WTC11 (cell line): ENCODE data around the gene C1orf185. TPM values are rescaled to one million over a fixed set of nuclear protein-coding genes. Genes with fewer than 3 reads are reported as not detected.
A peak's percentile ranks its signal among the peaks of the same experiment; 100 is the strongest.

ENCODE experiments used
- ATAC-seq: fragments of 200-7000 bp; cut with Tn5 transposase; 2 replicates; pipeline ENCODE4 v1.10.0; 2021; ENCODE audit warnings: mild to moderate bottlenecking, moderate library complexity
- CTCF ChIA-PET: fragments of 300-600 bp; sonication (Branson Sonifier 250); formaldehyde crosslinking; loops from one replicate; lab custom pipeline; 2021; ENCODE audit warnings: antibody characterized with exemption; lab: Charles Lee
- POLR2A ChIA-PET: fragments of 350-600 bp; sonication (Branson Sonifier 250); formaldehyde crosslinking; loops from one replicate; lab custom pipeline; 2021; ENCODE audit warnings: antibody characterized with exemption; lab: Charles Lee
- DNase-seq: peaks from one replicate; pipeline ENCODE4 v3.0.0; 2021; ENCODE audit warnings: low spot score
- H3K27ac Mint-ChIP-seq: 2 replicates; pipeline ENCODE4 v1.8.0; 2021; ENCODE audit warnings: mixed read lengths
- H3K27me3 Mint-ChIP-seq: 2 replicates; pipeline ENCODE4 v1.8.0; 2021; ENCODE audit warnings: low read depth, mild to moderate bottlenecking, moderate library complexity, mixed read lengths
- H3K36me3 Mint-ChIP-seq: 2 replicates; pipeline ENCODE4 v1.8.0; 2021; ENCODE audit warnings: mixed read lengths
- H3K4me1 Mint-ChIP-seq: 2 replicates; pipeline ENCODE4 v1.8.0; 2022; ENCODE audit warnings: mixed read lengths
- H3K4me3 Mint-ChIP-seq: 2 replicates; pipeline ENCODE4 v1.8.0; 2021; ENCODE audit warnings: mild to moderate bottlenecking, moderate library complexity, mixed read lengths
- H3K9me3 Mint-ChIP-seq: 2 replicates; pipeline ENCODE4 v1.8.0; 2021; ENCODE audit warnings: mixed read lengths
- ATF1 ChIP-seq: sonication (generic); formaldehyde crosslinking; IDR thresholded peaks from 2 replicates; pipeline ENCODE4 v1.8.1; 2023; ENCODE audit warnings: mild to moderate bottlenecking, moderate library complexity, missing genetic modification reagents
- ATF3 ChIP-seq: sonication (generic); formaldehyde crosslinking; conservative IDR thresholded peaks from 2 replicates; pipeline ENCODE4 v1.8.1; 2022; ENCODE audit warnings: mild to moderate bottlenecking, missing genetic modification reagents
- E2F5 ChIP-seq: sonication (generic); formaldehyde crosslinking; IDR thresholded peaks from 2 replicates; pipeline ENCODE4 v1.8.1; 2022; ENCODE audit warnings: mild to moderate bottlenecking, moderate library complexity, missing genetic modification reagents
- FOXK1 ChIP-seq: sonication (generic); formaldehyde crosslinking; IDR thresholded peaks from 2 replicates; pipeline ENCODE4 v1.8.0; 2022; ENCODE audit warnings: mild to moderate bottlenecking, moderate library complexity, missing genetic modification reagents
- IRF2 ChIP-seq: sonication (generic); formaldehyde crosslinking; IDR thresholded peaks from 2 replicates; pipeline ENCODE4 v1.8.0; 2022; ENCODE audit warnings: low read depth, missing genetic modification reagents, borderline replicate concordance
- JUN ChIP-seq: sonication (generic); formaldehyde crosslinking; IDR thresholded peaks from 2 replicates; pipeline ENCODE4 v1.8.0; 2023; ENCODE audit warnings: mild to moderate bottlenecking, missing genetic modification reagents
- NR3C1 ChIP-seq: sonication (generic); formaldehyde crosslinking; conservative IDR thresholded peaks from 2 replicates; pipeline ENCODE4 v1.8.1; 2023; ENCODE audit warnings: low read depth, mild to moderate bottlenecking, missing genetic modification reagents
- PRRX2 ChIP-seq: fragments of 250-450 bp; sonication (Bioruptor Pico); IDR thresholded peaks from 2 replicates; pipeline ENCODE4 v1.8.0; 2021; ENCODE audit warnings: mild to moderate bottlenecking
- SMAD3 ChIP-seq: sonication (generic); formaldehyde crosslinking; IDR thresholded peaks from 2 replicates; pipeline ENCODE4 v1.8.0; 2022; ENCODE audit warnings: missing genetic modification reagents, mild to moderate bottlenecking, borderline replicate concordance
- SP1 ChIP-seq: sonication (generic); formaldehyde crosslinking; conservative IDR thresholded peaks from 2 replicates; pipeline ENCODE4 v1.8.1; 2022; ENCODE audit warnings: missing genetic modification reagents
- TEAD1 ChIP-seq: sonication (generic); formaldehyde crosslinking; IDR thresholded peaks from 2 replicates; pipeline ENCODE4 v1.8.0; 2022; ENCODE audit warnings: mild to moderate bottlenecking, missing genetic modification reagents
- ZBTB21 ChIP-seq: sonication (generic); formaldehyde crosslinking; IDR thresholded peaks from 2 replicates; pipeline ENCODE4 v1.8.1; 2023; ENCODE audit warnings: mild to moderate bottlenecking, missing genetic modification reagents, borderline replicate concordance
- total RNA-seq: library from RNA; stranded (reverse); gene quantifications from 3 replicates; pipeline ENCODE4 v1.2.3, GENCODE V29; 2021
- TF ChIP-seq, protein P1 (sequence below): sonication (generic); formaldehyde crosslinking; IDR thresholded peaks from 2 replicates; pipeline ENCODE4 v1.8.1; 2022; ENCODE audit warnings: mild to moderate bottlenecking, missing genetic modification reagents, moderate library complexity, borderline replicate concordance
- TF ChIP-seq, protein P2 (sequence below): sonication (generic); formaldehyde crosslinking; IDR thresholded peaks from 2 replicates; pipeline ENCODE4 v1.8.1; 2022; ENCODE audit warnings: missing genetic modification reagents, borderline replicate concordance
- TF ChIP-seq, protein P3 (sequence below): sonication (generic); formaldehyde crosslinking; IDR thresholded peaks from 2 replicates; pipeline ENCODE4 v1.8.0; 2022; ENCODE audit warnings: mild to moderate bottlenecking, missing genetic modification reagents
- TF ChIP-seq, protein P4 (sequence below): fragments of 250-450 bp; sonication (Bioruptor Pico); IDR thresholded peaks from 2 replicates; pipeline ENCODE4 v1.8.0; 2021; ENCODE audit warnings: mild to moderate bottlenecking

Gene C1orf185
- total RNA-seq, 1 experiment from 2014 or later = not detected

DNA sequence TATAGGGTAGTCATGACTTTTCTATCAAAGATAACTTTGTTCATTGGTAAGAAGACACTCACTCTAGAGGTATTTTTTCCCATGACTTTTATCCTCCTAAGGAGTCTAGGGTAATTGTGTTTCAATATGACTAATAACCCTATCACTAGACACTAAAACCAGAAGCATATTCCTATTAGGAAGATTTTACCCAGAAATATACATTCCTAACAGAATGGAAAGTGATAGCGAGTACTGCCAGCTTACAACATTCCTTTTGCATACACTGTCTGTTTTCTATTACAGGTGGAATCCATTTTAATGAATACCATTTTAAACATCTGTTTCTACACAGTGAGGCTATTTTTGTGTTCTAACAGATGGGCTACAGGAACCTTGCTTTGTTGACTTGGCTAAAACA is 31.4 kb upstream of the C1orf185 start (continued):
- no peak for TF ChIP-seq ATF3 (CRISPR knock-in tag)
- TF ChIP-seq, protein P1, sequence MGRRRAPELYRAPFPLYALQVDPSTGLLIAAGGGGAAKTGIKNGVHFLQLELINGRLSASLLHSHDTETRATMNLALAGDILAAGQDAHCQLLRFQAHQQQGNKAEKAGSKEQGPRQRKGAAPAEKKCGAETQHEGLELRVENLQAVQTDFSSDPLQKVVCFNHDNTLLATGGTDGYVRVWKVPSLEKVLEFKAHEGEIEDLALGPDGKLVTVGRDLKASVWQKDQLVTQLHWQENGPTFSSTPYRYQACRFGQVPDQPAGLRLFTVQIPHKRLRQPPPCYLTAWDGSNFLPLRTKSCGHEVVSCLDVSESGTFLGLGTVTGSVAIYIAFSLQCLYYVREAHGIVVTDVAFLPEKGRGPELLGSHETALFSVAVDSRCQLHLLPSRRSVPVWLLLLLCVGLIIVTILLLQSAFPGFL (CRISPR knock-in tag) = no peak

DNA sequence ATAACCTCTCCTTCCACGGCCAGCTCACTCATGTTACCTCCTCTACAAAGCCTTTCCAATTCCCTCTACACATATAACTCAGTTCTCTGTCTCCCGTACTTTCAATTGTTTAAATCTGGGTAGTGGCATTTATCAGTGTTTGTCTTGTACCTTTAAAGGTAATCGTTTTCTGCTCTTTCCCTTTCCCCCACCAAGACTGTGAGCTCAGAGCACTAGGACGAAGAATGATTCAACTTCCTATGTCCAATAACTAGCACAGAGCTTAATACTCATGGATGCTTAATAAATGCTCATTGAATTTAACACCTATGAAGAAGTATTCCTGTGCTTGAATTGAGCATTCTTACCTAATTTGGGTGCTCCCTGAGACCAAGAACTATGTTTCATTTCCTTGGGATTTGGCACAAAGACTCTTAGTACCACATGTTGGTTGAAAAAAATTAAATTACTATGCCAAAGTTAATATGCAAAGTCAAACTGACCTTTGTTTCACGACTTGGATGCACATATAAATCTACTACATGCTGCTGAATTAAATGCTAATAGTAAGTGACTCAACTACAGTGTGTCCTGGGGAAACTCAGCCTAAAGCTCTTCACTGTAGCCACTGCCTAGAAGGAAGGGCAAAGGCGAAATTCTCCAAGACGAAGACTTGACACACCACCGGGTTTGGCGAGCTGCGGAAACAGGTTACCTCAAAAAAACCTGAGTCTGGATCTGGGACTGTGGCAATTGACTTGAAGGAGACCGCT is 30.6 kb upstream of the C1orf185 start:
- DNase-seq = no peak
- Mint-ChIP-seq H3K4me3 (no peak overlapping the region), H3K27me3 (peaks cover 3% of the 10 kb centered on the region), H3K4me1 (0 out of 2 replicates have a peak, but pooled peaks cover 4% of the 10 kb centered on the region), H3K9me3 (no peaks in the 10 kb centered on the region), H3K27ac (no peak overlapping the region), H3K36me3 (no peaks in the 10 kb centered on the region)
- ATAC-seq = no peak
- ChIA-PET POLR2A (no interaction called here), CTCF (no interaction called here)
- TF ChIP-seq SMAD3 (CRISPR knock-in tag) (no peak), PRRX2 (CRISPR knock-in tag) (no peak), ZBTB21 (CRISPR knock-in tag) (no peak), IRF2 (no peak), JUN (CRISPR knock-in tag) (no peak), TEAD1 (no peak), ATF1 (CRISPR knock-in tag) (no peak), E2F5 (no peak), FOXK1 (CRISPR knock-in tag) (no peak)
- TF ChIP-seq, protein P2, sequence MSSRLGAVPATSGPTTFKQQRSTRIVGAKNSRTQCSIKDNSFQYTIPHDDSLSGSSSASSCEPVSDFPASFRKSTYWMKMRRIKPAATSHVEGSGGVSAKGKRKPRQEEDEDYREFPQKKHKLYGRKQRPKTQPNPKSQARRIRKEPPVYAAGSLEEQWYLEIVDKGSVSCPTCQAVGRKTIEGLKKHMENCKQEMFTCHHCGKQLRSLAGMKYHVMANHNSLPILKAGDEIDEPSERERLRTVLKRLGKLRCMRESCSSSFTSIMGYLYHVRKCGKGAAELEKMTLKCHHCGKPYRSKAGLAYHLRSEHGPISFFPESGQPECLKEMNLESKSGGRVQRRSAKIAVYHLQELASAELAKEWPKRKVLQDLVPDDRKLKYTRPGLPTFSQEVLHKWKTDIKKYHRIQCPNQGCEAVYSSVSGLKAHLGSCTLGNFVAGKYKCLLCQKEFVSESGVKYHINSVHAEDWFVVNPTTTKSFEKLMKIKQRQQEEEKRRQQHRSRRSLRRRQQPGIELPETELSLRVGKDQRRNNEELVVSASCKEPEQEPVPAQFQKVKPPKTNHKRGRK (CRISPR knock-in tag) = no peak
- TF ChIP-seq, protein P3, sequence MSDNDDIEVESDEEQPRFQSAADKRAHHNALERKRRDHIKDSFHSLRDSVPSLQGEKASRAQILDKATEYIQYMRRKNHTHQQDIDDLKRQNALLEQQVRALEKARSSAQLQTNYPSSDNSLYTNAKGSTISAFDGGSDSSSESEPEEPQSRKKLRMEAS = no peak

GRCh38 chr1:51072043-51072439 is 30.0 kb upstream of the C1orf185 start:
- TF ChIP-seq ZBTB21 (CRISPR knock-in tag) (no peak), SP1 (no peak), NR3C1 (CRISPR knock-in tag) (no peak)
- TF ChIP-seq, protein P4, sequence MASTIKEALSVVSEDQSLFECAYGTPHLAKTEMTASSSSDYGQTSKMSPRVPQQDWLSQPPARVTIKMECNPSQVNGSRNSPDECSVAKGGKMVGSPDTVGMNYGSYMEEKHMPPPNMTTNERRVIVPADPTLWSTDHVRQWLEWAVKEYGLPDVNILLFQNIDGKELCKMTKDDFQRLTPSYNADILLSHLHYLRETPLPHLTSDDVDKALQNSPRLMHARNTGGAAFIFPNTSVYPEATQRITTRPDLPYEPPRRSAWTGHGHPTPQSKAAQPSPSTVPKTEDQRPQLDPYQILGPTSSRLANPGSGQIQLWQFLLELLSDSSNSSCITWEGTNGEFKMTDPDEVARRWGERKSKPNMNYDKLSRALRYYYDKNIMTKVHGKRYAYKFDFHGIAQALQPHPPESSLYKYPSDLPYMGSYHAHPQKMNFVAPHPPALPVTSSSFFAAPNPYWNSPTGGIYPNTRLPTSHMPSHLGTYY = no peak
- ATAC-seq = peak; percentile 83

More at GRCh38 chr1:51072043-51072439, 30.0 kb upstream of the C1orf185 start:
- H3K4me1 Mint-ChIP-seq = 0 out of 2 replicates have a peak, but pooled peaks cover 4% of the 10 kb centered on the region
- no peaks in the 10 kb centered on the region for H3K36me3 Mint-ChIP-seq
- H3K27me3 Mint-ChIP-seq = peaks cover 3% of the 10 kb centered on the region
- ChIA-PET POLR2A (no interaction called here), CTCF (no interaction called here)
- H3K27ac Mint-ChIP-seq = no peak overlapping the region
- no peaks in the 10 kb centered on the region for H3K9me3 Mint-ChIP-seq
- no peak overlapping the region for H3K4me3 Mint-ChIP-seq
- DNase-seq = no peak
